Measurements from ENCODE around the gene OR4C11.

The OR4C11 gene

GRCh38 chr11:55607545-55607944, at the start of gene OR4C11:
Gene OR4C11 (minus strand): TSS chr11:55607645. CDS start chr11:55604373, 3,272 bp downstream.
- DNase-seq (ENCODE audit: low spot score) = no peak

GRCh38 chr11:55655096-55655495, 47.7 kb upstream of the OR4C11 start:
- DNase-seq (ENCODE audit: low spot score) = no peak

GRCh38 chr11:55652560-55652959, 45.1 kb upstream of the OR4C11 start:
- no peak for DNase-seq (ENCODE audit: low spot score)

- no peak for DNase-seq (ENCODE audit: low spot score)
Measured at GRCh38 chr11:55648027-55648426, 40.6 kb upstream of the OR4C11 start, which contains the start of gene OR4S2. Gene OR4S2 (plus strand): TSS chr11:55648327. CDS start chr11:55650904, 2,577 bp downstream.

GRCh38 chr11:55634813-55635212, 27.4 kb upstream of the OR4C11 start, which contains the start of gene OR4P4:
Gene OR4P4 (plus strand): TSS chr11:55635113.
- no peak for DNase-seq (ENCODE audit: low spot score)

GRCh38 chr11:55624531-55624930, 17.1 kb upstream of the OR4C11 start:
- no peak for DNase-seq (ENCODE audit: low spot score)

GRCh38 chr11:55572548-55572947, 34.9 kb downstream of the OR4C11 start:
- no peak for DNase-seq (ENCODE audit: low spot score)

GRCh38 chr11:55571828-55572227, 35.6 kb downstream of the OR4C11 start, which contains the start of gene OR4C16:
Gene OR4C16 (plus strand): TSS chr11:55572128. CDS start chr11:55572128, 0 bp downstream.
- DNase-seq (ENCODE audit: low spot score) = no peak

GRCh38 chr11:55554169-55554568, 53.3 kb downstream of the OR4C11 start, which contains the start of gene OR4C15:
Gene OR4C15 (plus strand): TSS chr11:55554469. CDS start chr11:55554469, 0 bp downstream.
- DNase-seq (ENCODE audit: low spot score) = no peak
